NCI-H69 (cell line): ENCODE data around the gene KCNN3.
A peak's percentile ranks its signal among the peaks of the same experiment; 100 is the strongest.

Source experiments
- DNase-seq: peaks from one replicate; lab custom pipeline; 2025; lab: John Stamatoyannopoulos, UW

KCNN3 gene

GRCh38 chr1:154841384-154841783, 28.7 kb downstream of the KCNN3 start:
- DNase-seq, result no peak

- peak; percentile 16 for DNase-seq
These were observed 29.6 kb downstream of the KCNN3 start for GRCh38 chr1:154840269-154841176.

- DNase-seq, result peak; percentile 19
These were observed 30.4 kb downstream of the KCNN3 start for GRCh38 chr1:154839691-154840090.

- no peak for DNase-seq
These were observed 31.1 kb downstream of the KCNN3 start for GRCh38 chr1:154838988-154839387.

- DNase-seq, result no peak
These were observed 31.6 kb downstream of the KCNN3 start for GRCh38 chr1:154838461-154838860.

GRCh38 chr1:154837672-154838171, 32.4 kb downstream of the KCNN3 start:
- peak; percentile 94 for DNase-seq

GRCh38 chr1:154837034-154837671, 32.9 kb downstream of the KCNN3 start:
- DNase-seq, result peak; percentile 78

- DNase-seq, result no peak
These were observed 34.4 kb downstream of the KCNN3 start for GRCh38 chr1:154835531-154836324.

GRCh38 chr1:154833841-154834240, 36.2 kb downstream of the KCNN3 start:
- no peak for DNase-seq

GRCh38 chr1:154833209-154833608, 36.9 kb downstream of the KCNN3 start:
- no peak for DNase-seq

GRCh38 chr1:154832384-154832783, 37.7 kb downstream of the KCNN3 start:
- DNase-seq, result no peak

- peak; percentile 49 for DNase-seq
These were observed 38.6 kb downstream of the KCNN3 start for GRCh38 chr1:154831462-154831861.

GRCh38 chr1:154829062-154829461, 41.0 kb downstream of the KCNN3 start:
- no peak for DNase-seq

GRCh38 chr1:154824179-154825000, 45.7 kb downstream of the KCNN3 start:
- no peak for DNase-seq

GRCh38 chr1:154822717-154823116, 47.4 kb downstream of the KCNN3 start:
- no peak for DNase-seq

- DNase-seq, result no peak
These were observed 47.8 kb downstream of the KCNN3 start for GRCh38 chr1:154822233-154822632.

- no peak for DNase-seq
These were observed 49.0 kb downstream of the KCNN3 start for GRCh38 chr1:154821083-154821482.

GRCh38 chr1:154820646-154821045, 49.4 kb downstream of the KCNN3 start:
- no peak for DNase-seq

GRCh38 chr1:154819628-154820590, 50.2 kb downstream of the KCNN3 start:
- DNase-seq, result no peak

- no peak for DNase-seq
These were observed 51.2 kb downstream of the KCNN3 start for GRCh38 chr1:154818911-154819310.
